ENCODE measurements around the gene PSME2. TPM values are rescaled to one million over a fixed set of nuclear protein-coding genes. Genes with fewer than 3 reads are reported as not detected.

Gene PSME2
- total and polyA plus RNA-seq, 2 of the 13 experiments (the other 11 are each of a cell fraction or from before 2014, with no cell fraction given): 332 to 716 TPM

DNA sequence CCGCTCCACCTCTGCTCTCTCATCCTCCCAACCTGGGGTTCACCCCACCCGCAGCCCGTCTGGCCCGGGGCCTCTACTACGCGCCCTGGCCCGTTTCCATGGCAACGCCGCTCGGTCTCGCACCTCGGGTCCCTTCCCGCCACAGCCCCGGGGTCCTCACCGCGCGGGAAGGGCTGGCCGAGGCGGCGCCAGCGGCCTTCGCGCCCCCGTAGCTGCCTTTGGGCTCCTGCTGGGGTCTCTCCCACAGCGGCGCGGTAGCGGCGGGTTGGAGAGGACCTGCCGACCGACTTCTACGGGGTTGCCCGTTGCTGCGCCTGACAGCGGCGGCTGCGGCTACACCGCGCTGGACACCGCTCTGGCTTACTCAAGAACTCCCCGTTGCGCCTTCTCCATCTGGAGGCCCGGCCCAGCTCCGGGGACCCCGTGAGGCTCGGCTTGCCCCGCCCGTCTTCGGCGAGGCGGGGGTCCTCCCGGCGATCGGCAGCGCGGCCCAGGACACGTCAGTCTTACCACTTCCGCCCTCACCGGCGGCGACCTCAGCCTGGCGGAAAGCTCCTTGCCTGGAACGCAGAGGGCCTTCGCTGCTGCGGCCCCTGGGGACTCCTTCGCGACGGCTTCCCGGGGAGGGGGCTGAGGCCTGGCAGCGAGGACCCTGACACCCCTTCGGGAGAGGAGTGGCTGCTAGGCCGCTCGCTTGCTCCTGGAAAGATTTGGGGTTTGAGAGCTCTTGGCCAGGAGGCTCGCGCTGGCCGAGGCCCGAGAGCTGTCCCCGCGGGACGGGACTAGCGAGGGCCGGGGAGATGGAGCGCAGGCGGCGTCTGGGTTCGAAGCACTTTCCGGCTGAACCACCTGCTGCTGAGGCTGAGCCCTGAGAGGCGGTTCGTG, 49.0 kb upstream of the PSME2 start, which contains the start of gene TM9SF1 (continued):
- TF ChIP-seq, protein P1, sequence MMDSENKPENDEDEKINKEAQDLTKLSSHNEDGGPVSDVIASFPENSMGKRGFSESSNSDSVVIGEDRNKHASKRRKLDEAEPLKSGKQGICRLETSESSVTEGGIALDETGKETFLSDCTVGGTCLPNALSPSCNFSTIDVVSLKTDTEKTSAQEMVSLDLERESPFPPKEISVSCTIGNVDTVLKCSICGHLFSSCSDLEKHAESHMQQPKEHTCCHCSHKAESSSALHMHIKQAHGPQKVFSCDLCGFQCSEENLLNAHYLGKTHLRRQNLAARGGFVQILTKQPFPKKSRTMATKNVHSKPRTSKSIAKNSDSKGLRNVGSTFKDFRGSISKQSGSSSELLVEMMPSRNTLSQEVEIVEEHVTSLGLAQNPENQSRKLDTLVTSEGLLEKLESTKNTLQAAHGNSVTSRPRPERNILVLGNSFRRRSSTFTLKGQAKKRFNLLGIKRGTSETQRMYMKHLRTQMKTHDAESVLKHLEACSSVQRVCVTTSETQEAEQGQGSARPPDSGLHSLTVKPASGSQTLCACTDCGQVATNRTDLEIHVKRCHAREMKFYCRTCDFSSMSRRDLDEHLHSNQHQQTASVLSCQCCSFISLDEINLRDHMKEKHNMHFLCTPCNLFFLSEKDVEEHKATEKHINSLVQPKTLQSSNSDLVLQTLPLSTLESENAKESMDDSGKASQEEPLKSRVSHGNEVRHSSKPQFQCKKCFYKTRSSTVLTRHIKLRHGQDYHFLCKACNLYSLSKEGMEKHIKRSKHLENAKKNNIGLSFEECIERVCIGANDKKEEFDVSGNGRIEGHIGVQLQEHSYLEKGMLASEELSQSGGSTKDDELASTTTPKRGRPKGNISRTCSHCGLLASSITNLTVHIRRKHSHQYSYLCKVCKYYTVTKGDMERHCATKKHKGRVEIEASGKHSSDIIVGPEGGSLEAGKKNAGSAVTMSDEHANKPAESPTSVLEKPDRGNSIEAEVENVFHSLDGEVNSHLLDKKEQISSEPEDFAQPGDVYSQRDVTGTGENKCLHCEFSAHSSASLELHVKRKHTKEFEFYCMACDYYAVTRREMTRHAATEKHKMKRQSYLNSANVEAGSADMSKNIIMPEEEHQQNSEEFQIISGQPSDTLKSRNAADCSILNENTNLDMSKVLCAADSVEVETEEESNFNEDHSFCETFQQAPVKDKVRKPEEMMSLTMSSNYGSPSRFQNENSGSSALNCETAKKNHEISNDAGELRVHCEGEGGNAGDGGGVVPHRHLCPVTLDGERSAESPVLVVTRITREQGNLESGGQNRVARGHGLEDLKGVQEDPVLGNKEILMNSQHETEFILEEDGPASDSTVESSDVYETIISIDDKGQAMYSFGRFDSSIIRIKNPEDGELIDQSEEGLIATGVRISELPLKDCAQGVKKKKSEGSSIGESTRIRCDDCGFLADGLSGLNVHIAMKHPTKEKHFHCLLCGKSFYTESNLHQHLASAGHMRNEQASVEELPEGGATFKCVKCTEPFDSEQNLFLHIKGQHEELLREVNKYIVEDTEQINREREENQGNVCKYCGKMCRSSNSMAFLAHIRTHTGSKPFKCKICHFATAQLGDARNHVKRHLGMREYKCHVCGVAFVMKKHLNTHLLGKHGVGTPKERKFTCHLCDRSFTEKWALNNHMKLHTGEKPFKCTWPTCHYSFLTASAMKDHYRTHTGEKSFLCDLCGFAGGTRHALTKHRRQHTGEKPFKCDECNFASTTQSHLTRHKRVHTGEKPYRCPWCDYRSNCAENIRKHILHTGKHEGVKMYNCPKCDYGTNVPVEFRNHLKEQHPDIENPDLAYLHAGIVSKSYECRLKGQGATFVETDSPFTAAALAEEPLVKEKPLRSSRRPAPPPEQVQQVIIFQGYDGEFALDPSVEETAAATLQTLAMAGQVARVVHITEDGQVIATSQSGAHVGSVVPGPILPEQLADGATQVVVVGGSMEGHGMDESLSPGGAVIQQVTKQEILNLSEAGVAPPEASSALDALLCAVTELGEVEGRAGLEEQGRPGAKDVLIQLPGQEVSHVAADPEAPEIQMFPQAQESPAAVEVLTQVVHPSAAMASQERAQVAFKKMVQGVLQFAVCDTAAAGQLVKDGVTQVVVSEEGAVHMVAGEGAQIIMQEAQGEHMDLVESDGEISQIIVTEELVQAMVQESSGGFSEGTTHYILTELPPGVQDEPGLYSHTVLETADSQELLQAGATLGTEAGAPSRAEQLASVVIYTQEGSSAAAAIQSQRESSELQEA (CRISPR knock-in tag; IDR thresholded peaks at IDR 0.05; ENCODE audit: not compliant biosample characterization): peak; percentile 100
- TF ChIP-seq PAWR (CRISPR knock-in tag; IDR thresholded peaks at IDR 0.05; ENCODE audit: borderline replicate concordance) (peak; percentile 97), ZNF12 (CRISPR knock-in tag; IDR thresholded peaks at IDR 0.05) (peak; percentile 77), IRF2 (CRISPR knock-in tag; IDR thresholded peaks at IDR 0.05) (peak; percentile 99), ATRX (CRISPR knock-in tag; IDR thresholded peaks at IDR 0.05; ENCODE audit: borderline replicate concordance) (peak; percentile 63; the same call in 1 of the 2 replicates), RFX3 (CRISPR knock-in tag; IDR thresholded peaks at IDR 0.05) (peak; percentile 96)
- TF ChIP-seq, protein P2, sequence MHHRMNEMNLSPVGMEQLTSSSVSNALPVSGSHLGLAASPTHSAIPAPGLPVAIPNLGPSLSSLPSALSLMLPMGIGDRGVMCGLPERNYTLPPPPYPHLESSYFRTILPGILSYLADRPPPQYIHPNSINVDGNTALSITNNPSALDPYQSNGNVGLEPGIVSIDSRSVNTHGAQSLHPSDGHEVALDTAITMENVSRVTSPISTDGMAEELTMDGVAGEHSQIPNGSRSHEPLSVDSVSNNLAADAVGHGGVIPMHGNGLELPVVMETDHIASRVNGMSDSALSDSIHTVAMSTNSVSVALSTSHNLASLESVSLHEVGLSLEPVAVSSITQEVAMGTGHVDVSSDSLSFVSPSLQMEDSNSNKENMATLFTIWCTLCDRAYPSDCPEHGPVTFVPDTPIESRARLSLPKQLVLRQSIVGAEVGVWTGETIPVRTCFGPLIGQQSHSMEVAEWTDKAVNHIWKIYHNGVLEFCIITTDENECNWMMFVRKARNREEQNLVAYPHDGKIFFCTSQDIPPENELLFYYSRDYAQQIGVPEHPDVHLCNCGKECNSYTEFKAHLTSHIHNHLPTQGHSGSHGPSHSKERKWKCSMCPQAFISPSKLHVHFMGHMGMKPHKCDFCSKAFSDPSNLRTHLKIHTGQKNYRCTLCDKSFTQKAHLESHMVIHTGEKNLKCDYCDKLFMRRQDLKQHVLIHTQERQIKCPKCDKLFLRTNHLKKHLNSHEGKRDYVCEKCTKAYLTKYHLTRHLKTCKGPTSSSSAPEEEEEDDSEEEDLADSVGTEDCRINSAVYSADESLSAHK (CRISPR knock-in tag; IDR thresholded peaks at IDR 0.05; ENCODE audit: borderline replicate concordance): peak; percentile 79; the same call in 1 of the 2 replicates
- TF ChIP-seq, protein P3, sequence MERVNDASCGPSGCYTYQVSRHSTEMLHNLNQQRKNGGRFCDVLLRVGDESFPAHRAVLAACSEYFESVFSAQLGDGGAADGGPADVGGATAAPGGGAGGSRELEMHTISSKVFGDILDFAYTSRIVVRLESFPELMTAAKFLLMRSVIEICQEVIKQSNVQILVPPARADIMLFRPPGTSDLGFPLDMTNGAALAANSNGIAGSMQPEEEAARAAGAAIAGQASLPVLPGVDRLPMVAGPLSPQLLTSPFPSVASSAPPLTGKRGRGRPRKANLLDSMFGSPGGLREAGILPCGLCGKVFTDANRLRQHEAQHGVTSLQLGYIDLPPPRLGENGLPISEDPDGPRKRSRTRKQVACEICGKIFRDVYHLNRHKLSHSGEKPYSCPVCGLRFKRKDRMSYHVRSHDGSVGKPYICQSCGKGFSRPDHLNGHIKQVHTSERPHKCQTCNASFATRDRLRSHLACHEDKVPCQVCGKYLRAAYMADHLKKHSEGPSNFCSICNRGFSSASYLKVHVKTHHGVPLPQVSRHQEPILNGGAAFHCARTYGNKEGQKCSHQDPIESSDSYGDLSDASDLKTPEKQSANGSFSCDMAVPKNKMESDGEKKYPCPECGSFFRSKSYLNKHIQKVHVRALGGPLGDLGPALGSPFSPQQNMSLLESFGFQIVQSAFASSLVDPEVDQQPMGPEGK (CRISPR knock-in tag; IDR thresholded peaks at IDR 0.05): peak; percentile 95
- TF ChIP-seq, protein P4, sequence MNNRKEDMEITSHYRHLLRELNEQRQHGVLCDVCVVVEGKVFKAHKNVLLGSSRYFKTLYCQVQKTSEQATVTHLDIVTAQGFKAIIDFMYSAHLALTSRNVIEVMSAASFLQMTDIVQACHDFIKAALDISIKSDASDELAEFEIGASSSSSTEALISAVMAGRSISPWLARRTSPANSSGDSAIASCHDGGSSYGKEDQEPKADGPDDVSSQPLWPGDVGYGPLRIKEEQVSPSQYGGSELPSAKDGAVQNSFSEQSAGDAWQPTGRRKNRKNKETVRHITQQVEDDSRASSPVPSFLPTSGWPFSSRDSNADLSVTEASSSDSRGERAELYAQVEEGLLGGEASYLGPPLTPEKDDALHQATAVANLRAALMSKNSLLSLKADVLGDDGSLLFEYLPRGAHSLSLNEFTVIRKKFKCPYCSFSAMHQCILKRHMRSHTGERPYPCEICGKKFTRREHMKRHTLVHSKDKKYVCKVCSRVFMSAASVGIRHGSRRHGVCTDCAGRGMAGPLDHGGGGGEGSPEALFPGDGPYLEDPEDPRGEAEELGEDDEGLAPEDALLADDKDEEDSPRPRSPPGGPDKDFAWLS (CRISPR knock-in tag; IDR thresholded peaks at IDR 0.05; ENCODE audit: borderline replicate concordance): peak; percentile 97
- TF ChIP-seq, protein P5, sequence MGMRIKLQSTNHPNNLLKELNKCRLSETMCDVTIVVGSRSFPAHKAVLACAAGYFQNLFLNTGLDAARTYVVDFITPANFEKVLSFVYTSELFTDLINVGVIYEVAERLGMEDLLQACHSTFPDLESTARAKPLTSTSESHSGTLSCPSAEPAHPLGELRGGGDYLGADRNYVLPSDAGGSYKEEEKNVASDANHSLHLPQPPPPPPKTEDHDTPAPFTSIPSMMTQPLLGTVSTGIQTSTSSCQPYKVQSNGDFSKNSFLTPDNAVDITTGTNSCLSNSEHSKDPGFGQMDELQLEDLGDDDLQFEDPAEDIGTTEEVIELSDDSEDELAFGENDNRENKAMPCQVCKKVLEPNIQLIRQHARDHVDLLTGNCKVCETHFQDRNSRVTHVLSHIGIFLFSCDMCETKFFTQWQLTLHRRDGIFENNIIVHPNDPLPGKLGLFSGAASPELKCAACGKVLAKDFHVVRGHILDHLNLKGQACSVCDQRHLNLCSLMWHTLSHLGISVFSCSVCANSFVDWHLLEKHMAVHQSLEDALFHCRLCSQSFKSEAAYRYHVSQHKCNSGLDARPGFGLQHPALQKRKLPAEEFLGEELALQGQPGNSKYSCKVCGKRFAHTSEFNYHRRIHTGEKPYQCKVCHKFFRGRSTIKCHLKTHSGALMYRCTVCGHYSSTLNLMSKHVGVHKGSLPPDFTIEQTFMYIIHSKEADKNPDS (CRISPR knock-in tag; IDR thresholded peaks at IDR 0.05): peak; percentile 29; the same call in 1 of the 2 replicates
